ENCODE measurements around the gene CBX6.

The CBX6 gene

DNA sequence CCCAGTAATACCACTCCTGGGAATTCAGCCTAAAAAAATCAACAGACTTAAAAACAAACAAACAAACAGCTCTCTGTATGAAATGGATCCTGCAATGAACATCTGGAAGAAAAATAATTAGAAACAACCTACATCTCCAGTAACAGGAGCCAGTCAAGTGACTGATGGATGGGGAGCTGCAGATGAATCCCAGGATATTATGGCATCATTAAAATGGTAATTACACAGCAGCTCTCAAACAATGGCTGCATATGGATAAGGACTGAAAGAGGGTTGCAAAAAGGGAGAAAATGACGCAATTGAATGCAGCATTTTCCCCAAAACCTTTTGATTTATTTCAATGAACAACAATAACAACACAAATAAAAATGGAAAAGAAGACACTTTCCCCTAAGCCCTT is 32.3 kb downstream of the CBX6 start:
- DNase-seq = no peak

DNA sequence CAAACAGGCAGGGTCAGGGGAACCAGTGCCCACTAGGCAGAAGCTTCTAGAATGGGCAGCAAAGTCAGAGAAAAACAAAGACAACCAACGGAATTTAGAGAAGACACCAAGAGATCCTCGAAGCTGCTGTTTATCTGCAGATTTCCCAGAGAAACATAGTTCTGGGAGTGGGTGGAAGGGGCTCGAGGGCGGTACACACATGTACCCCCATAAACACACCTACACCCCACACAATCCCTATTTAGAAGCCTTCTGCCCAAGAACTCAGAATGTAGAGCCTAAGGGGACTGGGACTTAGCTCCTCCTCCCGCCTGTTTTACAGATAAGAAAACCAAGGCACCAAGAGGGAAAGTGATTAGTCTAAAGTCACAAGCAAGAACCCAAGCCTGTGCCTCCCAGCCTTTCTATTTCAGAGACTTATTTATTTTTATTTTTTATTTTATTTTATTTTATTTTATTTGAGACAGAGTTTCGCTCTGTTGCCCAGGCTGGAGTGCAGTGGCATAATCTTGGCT is 34.5 kb downstream of the CBX6 start:
- no peak for DNase-seq

DNA sequence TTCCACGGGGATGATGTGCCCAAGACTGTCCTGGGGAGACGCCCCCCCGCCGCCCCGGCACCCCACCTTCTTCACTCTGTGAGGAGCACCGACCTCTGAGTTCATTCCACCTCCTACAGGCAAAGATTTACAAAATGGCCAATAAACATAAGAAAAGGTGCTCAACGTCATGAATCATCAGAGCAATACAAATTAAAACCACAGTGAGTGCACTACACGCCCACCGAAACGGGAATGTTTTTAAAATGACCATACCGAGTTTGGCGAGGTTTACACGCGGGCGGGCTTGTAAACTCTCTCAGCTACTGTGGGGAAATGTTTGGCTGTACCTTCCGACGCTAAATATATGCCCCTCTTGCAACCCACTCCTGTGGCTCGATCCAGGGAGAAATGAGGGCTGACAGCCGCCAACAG is 36.1 kb downstream of the CBX6 start:
- no peak for DNase-seq

DNA sequence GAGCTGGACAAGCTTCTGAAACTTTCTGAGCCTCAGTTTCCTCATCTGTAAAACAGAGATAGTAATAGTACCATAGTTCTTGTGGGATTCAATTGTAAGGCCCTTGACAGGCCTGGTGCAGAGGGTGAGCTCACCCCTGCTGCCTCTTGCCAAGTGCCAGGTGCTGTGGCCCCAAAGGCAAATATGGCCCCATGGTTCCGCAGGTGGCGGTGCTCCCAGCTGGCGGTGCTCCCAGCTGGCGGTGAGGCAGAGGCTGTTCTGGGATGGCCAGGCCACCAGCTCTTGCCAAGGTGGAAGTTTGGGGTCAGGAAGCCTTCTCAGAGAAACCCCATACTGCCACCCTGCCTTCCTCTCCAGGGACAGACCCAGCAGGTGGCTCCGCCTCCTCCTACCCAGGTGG is 37.0 kb downstream of the CBX6 start:
- no peak for DNase-seq

DNA sequence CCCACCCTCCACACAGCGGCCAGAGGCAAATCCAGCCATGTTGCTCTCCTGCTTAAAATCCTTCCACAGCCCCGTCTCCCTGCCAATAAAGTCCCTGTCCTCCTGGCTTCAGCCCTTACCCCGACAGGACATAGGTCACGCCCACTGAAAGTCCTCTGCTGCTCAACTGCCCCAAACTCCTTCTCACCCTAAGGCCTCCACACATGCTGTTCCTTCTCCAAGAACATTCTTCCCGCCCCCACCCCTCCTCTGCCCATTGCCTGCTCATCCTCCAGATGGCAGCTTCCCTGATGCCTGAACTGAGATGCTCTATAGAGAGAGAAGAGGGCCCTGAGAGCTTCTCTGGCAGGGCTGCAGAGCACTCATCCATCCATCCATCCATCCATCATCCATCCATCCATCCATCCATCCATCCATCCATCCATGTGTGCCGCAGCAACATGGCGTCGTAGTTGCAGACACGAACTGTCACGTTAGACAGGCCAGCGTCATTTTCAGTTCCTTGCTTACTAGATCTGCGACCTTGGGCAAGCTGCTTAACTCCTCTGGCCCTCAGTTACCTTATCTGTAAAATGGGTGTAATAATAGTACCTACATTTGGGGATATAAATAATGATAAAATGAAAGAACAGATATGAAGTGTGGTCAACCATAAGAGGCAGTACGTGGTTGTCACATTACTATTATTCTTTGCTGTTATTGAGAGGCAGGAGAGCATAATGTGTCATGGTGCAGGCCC is 37.6 kb downstream of the CBX6 start:
- no peak for DNase-seq

DNA sequence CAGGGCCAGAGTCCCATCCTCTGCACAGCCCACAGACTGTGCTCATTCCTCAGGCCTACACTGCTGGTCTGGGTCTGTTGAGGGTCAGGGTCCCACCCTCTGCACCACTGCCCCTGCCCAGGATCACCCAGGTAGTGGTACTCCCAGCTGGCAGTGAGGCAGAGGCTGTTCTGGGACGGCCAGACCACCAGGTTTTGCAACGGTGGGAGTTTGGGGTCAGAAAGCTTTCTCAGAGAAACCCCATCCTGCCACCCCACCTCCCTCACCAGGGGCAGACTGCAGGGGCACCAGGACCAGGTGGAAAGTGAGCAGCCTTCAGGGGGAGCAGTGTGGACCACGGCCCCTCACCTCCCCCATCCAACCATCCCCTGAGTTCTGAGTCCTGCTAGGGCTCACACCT is 39.0 kb downstream of the CBX6 start:
- DNase-seq = no peak

DNA sequence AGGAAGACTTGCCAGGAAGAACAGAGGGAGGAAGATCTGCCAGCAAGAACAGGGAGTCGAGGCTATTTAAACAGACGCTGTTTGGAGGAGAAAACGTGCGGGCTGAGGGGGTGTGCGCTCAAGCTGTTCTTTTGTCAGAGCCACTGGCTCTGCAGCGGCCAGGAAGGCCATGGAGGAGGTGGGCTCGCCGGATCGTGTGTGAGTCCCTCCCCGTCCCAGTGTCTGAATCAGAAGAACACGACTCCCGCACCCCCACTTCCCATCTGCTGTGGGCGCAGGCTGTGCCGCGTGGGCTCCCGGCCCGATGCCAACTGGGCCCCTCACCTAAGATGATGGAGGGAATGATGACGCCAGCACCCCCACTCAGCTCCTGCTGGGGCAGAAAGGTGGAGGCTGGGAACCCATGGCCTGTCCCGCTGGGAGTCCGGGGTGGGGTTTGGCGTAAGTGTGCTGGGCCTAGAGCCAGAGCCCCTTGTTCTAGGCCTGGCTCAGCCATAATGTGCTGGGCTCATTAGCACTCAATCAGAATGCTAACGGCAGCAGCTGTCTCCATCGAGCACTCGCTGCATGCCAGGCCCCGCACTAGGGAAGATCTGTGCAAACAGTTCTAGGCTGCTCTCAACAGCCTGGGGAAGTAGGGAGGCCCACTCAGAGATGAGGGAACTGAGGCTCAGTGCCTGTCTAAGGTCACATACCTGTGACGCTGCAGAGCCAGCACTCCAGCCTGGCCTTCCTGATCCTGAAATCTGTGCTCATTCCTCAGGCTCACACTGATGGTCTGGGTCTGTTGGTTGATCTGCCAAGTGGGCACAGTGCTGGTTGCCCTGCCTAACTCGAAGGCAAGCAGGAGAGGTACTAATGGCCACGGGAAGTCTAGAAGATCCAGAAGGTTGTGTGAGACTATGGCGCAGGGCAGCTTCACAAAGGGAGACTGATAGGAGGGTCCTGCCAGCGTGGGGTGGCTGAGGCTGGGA is 39.7 kb downstream of the CBX6 start:
- no peak for DNase-seq

DNA sequence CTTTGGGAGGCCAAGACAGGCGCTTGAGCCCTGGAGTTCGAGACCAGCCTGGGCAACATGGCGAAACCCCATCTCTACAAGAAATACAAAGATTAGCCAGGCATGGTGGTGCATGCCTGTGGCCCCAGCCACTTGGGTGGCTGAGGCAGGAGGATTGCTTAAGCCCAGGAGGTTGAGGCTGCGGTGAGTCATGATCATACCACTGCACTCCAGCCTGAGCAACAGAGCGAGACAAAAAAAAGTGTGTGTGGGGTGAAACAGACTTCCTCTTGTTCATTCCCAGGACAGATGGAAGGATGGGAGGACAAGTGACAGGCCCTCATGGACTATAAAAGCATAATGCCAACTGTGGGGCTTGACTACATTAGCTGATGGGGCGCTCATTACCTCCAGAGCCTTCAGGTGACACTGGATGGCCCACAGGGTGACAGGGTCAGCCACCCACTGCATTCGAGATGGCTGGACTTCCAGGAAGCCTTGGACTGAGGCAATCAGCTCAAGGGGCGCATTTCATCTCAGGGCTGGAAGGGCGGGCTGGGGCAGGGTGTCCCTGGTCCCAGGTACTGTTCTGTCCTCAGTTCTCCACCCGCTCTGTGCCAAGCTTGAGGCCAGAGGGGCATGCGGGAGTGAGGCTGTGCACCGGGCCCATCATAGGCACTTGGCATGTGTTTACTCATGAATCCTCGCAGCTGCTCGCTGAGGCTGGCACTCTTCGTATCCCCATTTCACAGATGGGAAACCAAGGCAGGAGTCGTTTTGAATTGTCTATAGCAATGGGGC is 40.7 kb downstream of the CBX6 start:
- DNase-seq = no peak

DNA sequence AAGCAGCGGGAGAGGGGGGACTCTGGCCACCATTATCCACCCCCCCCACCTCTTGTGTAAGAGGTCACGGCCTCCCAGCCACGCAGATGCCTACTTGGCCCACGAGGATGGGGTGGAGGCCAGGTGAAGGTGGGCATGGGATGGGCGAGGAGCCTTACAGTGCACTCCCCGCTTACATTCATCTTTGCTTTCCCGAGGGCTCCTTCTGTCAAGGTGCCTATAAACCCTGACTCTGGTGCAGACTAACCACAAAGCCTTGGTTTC is 41.2 kb downstream of the CBX6 start:
- DNase-seq = no peak

DNA sequence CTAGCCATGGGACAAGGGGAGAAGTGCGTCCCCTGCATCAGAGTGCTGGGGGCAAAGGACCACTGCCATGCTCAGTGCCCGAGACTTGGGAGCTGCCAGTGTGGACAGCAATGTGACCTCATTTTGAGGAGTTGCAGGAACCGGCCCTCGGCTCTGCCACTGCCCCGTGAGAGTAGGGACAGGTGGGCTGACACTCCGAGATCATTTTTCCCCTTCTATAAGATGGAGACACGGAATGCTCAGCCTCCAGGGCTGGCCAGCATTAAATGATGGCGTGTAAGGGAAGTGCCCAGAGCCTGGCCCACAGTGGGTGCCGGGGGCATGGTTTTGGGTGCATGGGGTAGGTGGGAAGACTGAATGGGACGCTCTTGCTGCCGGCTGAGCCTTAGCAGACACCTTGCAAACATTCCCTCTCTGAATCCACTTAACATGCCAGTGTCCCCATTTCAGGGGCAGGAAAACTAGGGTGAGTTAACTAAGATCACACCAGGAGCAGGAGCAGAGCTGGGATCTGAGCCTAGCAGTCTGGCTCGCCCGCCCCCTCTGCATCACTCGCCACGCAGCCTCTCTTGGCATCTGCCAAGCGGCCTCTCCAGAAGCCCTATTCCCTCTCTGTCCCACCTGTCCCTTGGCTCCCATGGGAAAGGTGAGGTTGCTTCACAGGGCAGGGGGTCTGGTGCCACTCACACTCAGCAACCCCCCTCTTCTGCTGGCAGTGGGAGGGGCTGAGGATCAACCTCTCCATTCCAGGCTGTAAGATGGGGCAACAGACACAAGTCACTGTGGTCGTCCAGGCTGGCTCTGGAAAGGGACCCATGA is 41.8 kb downstream of the CBX6 start:
- DNase-seq = no peak

DNA sequence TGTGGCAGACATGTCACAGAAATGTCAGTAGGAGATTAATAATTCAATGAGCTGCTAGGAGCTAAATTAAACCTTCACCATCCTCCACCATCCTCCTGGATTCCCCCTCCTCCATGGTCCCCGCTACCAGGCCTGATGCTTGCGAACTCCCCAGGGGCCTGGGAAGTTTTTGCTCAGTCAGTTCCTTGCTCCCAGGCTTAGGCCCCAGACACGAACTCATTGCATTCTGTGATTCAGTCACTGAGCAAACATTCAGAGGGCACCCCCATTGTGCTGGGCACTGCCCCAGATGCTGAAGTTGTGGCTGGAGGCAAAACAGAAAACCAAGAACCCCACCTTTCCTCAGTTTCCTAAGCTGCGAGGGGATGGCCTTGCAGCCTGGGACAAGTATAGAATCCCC is 42.5 kb downstream of the CBX6 start:
- no peak for DNase-seq

DNA sequence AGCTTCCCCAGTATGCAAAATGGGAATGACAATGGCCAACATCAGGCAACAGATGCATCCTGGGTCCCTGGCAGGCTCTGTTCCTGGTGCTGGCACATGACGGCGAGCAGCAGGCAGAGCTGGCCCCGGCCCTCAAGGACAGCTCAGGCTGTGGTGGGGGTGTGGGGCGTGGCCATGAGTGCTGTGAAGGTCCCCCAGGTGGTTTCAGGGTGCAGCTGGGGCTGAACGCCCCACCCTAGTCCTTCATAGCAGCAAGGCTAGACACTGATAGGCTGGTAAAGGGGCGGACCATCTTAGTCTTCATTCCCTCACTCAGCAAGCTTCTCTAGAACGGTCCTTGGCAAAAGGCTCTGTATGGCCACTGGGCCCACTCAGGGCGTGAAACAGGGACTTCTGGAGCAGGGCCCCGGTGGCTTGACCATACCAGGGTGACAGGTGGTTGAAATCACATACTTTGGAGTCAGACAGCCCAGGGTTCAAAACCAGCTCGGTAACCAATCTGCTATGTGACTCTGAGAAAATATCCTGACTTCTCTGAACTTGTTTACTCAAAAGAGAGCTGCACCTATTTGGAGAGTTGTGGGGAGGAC is 43.3 kb downstream of the CBX6 start:
- no peak for DNase-seq

DNA sequence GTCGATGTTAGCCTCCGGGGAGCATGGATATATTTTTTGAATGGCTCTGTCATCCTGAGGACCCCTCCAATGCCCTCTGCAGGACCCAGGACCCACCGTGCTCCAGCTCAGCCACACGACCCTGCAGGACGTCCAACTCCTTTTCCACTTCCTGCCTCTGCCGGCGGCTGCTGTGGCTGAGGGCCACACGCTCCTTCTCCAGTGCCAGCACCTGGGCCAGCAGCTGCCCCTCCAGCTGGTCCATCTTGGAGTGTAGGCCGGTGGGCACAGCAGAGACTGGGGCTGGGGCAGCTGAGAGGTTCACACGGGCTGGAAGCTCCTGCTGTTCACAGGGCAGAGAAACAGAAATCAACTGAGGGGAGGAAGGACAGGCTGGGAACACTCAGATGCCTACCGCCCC is 43.8 kb downstream of the CBX6 start:
- DNase-seq = no peak

DNA sequence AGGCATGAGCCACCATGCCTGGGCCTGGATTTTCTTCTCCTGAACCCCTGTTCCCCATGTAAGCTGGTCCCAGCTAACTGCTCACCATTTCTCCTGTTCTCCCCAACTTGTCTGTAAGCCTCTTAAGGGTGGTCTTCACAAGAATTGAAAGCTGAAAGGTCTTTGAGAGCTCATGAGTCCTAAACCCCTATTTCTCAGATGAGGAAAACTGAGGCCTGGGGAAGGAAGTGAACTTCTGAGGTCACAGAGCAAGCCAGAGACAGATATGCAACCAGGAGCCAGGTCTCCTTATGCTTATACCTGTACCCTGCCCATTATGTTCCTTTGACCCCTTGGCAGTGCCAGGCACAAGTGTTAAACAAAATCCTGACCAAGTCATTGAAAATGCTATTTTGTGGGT is 44.5 kb downstream of the CBX6 start:
- DNase-seq = no peak

DNA sequence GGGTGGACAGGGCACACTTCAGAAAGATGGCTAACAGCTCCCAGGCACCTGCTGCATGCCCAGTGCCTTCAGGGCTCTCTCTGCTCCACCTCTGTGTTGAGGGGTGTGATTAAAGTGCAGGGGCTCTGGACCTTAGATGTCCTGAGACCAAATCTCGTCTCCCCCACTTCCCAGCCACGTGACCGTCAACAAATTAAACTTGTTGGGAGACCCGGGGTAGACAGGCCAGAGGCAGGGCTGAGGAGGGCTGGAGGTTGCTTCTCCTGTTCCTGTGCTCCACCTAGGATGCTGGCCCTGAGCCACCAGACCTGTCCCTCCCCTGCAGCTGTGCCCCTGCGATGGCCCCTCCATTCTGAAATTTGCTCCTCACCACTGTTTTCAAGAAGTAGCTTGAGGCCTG is 45.2 kb downstream of the CBX6 start:
- DNase-seq = no peak

DNA sequence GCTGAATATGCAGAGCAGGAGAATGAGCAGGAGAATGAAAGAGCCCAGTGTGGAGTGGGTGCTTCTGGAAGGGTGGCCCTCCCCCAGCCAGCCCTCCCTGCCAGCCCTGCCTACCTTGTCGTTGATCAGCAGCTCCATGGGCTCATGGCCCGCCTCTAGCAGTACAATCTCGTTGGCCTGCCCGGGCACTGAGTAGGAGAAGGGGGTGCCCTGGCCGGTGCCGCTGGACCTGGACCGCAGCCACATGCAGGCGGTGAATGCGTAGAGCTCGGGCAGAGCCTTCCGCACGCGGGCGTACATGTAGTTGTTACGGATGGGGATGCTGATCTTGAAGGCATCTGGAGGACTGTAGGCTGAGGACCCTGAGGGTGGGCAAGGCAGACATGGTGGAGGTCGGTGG is 45.6 kb downstream of the CBX6 start:
- no peak for DNase-seq

DNA sequence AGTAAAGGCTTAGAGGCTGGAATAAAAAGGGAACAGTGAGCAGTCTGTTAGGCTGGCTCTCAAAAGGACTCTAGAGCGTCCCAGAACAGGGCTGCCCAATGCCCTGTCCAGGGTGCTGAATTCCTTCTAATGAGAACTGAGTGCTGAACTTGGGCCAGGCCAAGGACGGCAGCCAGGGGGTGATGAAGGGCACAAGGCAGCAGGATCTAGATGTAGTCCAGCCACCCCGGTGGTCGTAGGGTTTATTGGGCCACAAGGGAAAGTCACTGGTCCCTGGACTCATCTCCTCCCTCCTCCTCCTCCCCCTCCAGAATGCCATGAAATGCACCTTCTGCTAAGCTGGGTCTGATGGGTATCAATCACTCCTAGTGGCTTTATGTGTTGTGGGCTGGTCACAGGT is 47.4 kb downstream of the CBX6 start:
- peak; percentile 37 for DNase-seq

DNA sequence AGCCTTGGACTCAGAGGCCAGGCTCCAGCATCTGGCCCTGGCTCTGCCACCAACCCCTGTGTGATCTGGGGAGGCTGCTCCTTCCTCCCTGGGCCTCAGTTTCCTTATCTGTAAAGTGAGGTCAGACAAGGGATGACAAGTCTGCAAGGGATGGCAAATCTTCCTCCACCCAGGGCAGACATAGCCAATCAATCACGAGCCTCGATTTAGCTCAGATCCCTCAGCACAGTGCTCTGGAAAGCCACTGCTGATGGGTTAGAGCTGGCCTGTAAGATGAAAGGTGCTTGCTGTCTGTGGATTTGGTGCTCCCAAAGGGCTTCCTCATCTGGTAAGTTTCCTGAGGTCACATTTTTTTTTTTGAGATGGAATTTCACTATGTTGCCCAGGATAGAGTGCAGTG is 48.4 kb downstream of the CBX6 start:
- DNase-seq = no peak

DNA sequence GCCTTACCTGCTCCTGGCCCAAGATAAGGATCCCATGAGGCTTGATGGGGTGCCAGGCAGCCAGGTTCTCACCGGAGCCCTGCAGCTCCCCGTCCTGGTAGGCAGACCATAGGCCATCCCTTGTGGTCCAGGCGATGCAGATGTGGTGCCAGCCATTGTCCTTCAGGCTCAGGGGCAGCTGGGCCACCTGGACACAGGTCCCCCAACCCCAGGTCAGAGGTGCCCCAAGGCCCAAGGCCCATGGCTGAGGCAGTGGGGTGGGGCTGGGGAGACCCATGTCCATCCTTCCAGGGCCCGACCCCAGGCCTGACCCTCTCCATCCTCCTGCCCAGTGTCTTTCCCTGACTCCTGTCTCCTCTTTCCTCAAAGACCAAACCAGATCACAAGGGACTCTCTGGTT is 48.9 kb downstream of the CBX6 start:
- no peak for DNase-seq

DNA sequence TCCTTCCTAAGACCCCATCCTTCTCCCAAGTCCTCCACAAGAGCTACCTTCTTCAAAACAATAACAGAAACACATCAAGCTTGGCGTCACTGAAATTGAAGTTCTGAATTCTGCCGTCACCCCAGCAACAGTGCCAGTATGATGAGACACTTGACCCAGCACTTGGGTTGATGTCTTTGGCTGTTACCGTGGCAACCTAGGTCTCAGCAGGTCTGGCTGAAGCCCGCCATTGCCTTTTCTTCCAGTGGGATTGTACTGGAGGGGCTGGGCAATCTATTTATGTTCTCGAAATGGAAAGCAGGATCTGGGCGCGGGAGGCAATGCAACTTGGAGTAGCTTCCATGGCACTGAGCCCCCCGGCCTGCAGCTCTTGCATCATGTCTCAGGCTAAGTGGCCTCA is 52.0 kb downstream of the CBX6 start:
- no peak for DNase-seq

DNA sequence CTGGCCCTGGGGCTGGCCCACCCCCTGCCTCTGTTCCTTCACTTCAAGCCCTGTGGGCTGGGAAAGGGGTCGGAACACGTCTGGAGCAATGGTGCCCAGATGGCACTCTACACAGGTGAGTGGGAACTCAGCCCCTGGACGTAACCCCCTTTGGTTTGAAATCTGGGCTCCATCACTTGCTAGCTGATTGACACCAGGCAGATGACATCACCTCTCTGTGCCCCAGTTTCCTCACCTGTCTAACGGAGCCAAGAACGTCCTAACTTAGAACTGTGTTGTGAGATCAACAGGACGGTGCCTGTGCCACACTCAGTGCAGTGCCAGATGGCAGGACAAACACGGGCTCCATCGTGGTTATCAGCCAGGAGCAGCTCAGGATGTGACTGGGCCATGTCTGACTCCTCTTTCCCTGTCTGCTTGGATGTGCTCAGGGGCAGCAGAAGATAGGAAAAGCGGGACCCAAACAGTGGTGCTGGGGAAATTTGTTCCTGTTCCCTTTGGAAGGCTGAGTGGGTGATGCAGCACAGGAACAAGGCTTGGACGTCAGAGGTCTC is 52.6 kb downstream of the CBX6 start:
- DNase-seq = no peak

DNA sequence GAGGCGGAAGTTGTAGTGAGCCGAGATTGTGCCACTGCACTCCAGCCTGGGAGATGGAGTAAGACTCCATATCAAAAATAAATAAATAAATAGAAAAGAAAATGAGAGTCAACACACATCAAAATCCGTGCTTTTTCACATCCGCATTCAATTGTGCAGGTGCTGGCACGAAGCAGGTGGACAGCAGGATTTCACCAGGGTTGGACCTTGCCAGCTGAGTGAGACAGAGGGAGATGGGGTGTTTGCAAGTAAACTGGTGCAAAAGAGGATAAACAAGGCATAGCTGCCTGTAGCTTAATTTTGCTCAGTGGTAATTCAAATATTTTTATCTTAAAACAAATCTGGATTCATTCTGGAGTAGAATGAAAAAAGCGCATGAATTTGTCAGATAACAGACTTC is 54.8 kb downstream of the CBX6 start:
- DNase-seq = no peak
